HG03457 (cell line): Measurements from ENCODE around the gene PRKCB.

Experiments
- ATAC-seq: cut with Tn5 transposase; IDR thresholded peaks from one replicate; pipeline ENCODE4 v1.9.1; 2021; ENCODE audit warnings: moderate number of reproducible peaks; ENCODE audit not compliant: unreplicated experiment

The PRKCB gene

DNA sequence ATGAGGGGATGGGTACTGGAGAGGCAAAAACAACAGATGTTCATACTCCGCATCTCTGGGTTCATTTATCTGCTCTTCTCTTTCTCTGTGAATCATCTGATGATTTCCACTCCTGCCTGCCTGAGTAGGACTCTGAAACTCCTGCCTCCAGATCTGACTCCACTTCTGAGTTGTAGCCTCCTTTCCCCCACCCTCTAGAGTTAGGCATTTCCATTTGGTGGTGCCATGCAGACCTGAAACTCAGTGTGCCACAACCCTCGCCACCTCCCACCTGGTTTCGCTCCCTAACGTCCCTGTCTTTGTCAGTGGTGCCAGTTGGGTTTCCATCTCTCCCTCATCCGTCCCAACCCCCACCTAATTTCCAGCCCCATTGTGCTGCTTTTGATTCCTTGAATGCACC, 126.2 kb downstream of the PRKCB start:
- ATAC-seq: no peak

DNA sequence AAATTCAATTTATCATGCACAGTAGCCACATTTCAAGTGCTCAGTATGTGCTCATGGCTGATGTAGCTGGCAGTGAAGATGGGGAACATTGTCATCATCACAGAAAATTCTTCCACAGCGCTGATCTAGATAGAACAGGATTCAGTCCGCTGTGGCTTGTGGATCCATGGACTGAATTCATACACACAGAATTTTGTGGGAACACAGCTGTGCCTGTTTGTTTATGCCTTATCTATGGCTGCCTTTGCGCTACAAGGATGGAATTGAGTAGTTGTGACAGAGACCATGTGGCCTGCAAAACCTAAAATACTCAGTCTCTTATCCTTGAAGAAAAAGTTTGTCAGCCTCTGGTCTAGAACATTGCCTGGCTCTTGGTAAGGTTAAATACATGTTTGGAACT, 128.4 kb downstream of the PRKCB start:
- ATAC-seq: no peak

DNA sequence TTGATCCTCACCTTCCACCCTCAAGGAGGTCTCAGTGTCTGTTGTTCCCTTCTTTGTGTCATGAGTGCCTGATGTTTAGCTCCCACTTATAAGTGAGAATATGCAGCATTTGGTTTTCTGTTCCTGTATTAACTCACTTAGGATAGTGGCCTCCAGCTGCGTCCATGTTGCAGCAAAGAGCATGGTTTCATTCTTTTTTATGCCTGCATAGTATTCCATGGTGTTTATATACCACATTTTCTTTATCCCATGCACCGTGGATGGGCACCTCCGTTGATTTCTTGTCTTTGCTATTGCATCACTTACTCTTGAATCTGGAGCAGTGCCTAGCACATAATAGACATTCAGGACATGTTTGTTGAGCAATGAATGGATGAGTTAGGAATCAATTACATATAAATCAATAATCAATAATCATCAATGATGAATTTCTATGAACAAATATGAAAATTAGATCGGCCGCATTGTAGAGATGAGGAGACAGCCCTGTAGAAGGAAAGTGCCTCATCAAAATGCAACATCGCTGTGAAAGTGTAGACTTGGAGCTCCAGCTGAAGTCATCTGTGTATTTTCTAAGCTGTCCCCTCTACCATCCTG, 129.5 kb downstream of the PRKCB start:
- ATAC-seq: no peak

DNA sequence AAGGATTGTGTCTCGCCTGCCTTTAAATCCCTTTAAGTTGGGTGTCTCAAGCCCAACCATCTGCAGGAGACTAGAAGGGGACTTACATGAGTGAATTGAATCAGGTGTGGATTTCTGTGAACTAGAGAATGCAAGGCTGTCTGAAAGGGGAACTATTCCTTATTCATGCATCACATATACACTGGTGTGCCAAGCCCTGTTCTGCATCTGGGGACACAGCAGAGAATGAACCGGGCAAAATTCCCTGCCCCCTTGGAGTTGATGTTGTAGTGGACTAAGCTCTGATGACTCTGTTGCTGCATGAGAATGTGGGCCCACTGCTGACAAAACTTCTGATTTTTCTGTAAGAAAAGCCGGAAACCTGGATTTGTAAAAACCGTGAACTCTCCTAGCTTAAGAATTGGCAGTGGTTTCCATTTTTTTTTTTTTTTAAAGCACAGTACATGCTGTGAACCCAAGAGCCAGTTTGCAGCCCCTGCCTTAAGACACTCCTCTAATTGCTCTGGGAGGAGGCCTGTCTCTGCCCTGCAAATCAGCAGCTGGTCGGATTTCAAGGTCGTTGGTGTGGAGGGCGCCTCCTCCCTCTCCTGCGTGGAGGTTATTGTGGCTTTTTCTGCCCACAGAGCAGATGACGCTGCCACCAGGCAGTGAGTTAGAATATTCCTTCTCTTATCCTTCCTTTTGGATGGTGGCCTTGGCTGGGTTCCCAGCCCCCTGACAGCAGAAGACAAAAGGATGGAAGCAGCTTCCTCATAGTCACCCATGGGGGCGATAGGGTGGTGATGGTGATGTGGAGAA, 131.0 kb downstream of the PRKCB start:
- ATAC-seq: no peak

DNA sequence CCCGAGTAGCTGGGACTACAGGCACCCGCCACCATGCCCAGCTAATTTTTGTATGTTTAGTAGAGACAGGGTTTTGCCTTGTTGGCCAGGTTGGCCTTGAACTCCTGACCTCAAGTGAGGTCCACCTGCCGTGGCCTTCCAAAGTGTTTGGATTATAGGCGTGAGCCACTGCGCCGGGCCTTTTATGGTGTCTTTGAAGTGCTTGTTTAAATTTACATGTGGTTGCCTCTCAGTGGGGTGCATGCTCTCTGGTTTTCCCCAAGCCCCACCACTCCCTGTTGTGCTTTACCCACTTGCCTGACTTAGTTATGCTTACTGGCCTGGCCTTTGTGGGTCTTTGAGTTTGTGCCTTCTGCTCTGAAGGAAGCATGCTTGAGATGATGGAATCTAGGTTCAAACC, 132.0 kb downstream of the PRKCB start:
- ATAC-seq: no peak

DNA sequence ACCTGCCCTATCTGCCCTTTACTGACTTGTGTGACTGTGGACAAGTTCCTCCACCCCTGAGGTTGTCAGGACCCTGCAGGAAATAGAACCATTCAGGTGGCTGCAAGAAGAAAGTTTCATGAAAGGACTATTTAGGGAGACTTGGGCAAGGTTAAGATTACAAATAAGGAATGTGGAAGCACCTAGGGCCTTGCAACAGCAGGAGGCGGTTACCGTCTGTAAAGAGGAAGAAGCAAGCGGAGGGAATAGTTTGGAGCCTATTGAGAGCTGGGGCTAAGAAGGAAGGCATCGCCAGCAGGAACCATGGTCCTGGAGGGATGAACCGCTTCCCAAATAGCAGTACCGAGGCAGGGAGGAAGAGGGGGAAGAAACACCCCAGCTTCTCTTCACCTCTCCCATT, 132.4 kb downstream of the PRKCB start:
- no peak for ATAC-seq

DNA sequence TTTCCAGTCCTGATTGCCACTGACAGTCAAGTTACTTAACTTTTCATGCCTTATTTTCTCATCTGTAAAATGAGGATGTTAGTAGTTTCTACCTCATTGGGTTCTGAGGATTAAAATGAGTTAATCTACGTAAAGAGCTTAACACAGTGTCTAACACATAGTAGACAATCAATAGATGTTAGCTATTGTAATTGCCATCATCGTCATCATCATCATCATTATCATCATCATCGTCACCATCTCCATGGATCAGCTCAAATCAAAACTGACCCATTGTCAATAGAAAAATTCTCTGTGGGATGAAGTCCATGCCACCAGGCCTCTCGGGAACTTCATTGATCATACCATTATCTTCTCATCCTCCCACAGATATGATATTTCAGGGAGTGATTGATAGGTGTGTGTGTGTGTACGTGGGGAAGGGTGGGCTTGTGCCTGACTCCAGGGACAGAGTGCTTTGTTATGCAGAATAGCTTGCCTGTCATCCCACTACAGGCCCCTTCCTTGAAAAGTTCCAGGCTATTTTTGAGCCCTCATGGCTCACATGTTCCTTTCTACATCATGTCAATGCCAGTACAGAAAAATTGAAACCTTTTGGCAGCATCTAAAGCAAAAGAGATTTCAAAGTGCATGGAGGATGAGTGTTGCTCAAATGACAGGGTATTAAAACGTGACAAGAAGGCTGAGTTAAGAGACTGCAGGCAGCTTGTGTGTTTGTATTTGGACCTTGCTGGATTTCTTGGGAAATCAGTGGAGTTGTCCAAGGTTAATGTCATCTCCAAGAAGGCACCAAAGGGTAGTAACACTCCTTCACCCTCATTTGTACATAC, 133.9 kb downstream of the PRKCB start:
- no peak for ATAC-seq

DNA sequence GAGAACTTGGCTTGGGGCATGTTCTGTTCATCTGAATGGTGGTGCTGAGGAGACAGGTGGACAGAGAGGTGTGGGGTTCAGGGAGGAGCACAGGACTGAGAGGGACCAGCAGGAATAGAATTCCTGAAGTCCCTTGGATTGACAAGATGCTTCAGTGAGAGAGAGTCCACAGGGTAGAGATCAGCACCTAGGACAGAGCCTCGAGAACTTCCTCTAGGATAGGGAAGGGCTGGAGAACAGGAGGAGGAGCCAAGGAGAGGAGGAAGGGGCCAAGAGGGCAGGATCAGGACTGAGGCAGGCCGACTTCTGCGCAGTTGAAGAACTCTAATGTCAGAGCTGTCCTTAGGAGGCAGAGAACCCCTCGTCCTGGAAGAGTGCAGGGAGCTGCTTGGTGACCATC, 138.4 kb downstream of the PRKCB start:
- no peak for ATAC-seq

DNA sequence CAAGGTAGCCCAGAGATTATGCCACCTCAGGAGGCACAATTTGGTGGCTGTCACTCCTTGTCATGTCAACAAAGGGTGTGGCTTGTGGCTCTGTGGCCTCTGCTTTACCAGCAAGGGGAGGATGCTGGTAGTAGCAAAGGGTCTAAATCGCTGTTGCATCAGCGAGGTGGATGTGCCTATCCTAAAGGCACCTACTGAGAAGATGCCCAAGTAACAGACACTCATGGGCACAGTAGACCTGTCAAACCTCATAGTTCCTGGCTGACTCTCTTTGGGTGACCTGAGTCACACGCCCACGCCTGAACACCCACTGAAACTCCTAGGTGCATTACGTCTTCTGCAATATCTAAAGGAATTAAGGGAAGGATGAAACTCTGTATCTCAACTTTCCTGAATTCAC, 139.5 kb downstream of the PRKCB start:
- ATAC-seq: no peak

DNA sequence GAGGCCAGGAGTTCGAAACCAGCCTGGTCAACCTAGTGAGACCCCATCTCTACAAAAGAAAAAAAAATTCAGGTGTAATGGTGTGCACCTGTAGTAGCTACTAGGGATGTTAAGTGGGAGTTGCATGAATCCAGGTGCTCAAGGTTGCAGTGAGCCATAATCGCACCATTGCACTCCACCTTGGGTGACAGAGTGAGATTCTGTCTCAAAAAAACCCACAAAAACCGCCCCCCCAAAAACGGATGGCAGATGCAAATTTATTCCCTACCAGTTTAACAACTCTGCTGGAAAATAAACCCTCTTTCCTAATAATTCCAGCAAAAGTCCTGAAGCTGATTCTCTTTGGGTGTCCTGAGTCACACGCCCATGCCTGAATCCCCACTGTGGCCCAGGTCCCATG, 140.3 kb downstream of the PRKCB start:
- ATAC-seq: no peak

DNA sequence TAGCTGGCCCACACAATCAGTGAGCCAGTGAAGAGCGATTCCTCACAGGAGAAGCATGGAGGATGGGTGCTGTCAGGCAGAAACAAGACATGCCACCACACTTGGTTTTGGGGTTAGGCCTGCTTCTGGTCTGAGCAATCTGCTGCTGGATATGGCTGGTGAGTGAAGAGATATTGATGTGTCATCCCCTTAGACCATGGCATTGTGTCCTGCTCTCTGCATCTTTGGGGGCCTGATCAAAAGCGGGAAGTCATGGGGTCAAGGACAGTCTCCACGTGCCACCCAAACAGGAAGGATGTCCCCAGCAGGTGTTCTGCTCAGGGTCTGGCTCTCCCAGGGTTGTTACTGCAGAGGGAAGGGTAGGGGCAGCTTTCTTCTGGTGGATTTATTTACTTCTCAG, 140.7 kb downstream of the PRKCB start:
- no peak for ATAC-seq

DNA sequence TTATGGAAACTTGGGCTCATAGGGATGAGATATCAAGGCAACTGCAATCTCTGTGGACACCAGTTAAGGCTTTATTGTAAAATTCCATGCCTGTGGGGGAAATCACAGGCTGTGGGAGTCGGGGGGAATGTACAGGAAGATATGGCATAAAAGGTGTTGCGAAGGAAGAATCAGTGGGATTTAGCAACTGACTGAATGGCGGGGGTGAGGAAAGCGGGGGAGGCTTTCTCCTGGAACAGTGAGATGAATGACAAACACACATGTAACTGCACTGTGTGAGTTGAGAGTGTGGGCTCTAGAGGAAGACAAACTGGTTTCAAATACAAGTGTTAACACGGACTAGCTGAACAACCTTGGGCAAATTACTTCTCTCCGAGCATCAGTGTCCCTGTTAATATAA, 143.7 kb downstream of the PRKCB start:
- no peak for ATAC-seq

DNA sequence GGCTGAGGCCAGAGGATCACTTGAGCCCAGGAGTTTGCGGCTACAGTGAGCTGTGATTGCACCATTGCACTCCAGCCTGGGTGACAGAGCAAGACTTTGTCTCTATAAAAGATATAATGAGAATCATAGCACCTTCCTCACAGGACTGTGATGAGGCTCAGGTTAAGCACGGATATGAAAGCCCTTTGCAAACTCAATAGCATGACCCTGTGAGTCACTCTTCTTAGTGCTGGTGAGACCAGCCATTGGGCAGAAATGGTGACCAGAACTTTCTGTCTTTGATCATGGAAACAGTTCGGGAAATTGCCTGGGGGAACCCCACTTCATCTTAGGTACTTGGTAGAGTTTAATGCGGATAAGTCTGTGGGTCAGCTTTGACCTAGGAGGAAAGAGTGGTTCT, 144.2 kb downstream of the PRKCB start:
- no peak for ATAC-seq

DNA sequence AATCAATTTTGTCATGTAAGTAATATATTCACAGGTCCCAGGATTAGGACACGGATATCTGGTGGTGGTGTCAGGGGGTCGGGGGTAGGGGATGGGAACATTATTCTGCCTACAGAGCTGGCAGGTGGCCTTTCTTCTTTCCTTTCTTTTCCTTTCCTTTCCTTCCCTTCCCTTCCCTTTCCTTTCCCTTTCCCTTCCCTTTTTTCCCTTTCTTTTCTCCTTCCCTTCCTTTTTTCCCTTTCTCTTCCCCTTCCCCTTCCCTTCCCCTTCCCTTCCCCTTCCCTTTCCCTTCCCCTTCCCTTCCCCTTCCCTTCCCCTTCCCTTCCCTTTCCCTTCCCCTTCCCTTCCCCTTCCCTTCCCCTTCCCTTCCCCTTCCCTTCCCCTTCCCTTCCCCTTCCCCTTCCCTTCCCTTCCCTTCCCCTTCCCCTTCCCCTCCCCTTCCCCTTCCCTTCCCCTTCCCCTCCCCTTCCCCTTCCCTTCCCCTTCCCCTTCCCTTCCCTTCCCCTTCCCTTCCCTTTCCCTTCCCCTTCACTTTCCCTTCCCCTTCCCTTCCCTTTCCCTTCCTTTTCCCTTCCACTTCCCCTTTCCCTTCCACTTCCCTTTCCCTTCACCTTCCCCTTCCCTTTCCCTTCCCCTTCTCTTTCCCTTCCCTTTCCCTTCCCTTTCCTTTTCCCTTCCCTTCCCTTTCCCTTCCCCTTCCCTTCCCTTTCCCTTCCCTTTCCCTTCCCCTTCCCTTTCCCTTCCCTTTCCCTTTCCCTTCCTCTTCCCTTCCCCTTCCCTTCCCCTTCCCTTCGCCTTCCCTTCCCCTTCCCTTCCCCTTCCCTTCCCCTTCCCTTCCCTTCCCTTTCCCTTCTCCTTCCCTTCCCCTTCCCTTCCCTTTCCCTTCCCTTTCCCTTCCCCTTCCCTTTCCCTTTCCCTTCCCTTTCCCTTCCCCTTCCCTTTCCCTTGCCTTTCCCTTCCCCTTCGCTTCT, 145.9 kb downstream of the PRKCB start:
- no peak for ATAC-seq

DNA sequence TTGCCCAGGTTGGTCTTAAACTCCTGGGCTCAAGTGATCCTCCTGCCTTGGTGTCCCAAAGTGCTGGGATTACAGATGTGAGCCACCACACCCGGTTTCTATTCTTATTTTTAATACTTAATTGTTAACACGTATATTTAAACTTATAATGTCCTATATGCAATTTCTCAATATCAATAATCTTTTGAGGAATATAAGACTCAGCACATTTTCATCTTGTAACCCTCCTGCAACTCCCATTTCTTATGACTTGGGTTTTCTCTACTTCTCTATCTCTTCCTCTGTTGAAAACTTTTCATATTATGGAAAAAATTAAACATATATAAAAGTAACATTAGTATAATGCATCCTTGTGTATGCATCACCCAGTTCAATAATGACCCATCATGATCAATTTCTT, 150.7 kb downstream of the PRKCB start:
- ATAC-seq: no peak

DNA sequence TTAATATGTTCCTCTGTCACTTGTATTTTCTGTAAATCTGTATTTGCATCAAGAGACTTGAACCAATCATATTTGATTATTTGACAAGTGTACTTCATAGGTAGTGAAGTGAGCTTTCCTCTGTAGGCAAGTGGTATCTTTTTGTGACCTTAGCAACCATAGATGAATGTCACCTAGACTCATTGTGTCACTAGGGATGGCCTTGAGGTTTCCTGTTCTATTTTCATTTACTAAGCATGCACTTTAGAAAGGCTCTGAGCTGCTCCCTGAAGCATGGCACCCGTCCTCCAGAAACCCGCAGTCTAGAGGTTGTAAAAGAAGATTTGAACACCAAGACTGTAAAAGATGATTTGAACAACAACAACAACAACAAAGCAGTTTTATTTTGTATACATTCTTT, 151.7 kb downstream of the PRKCB start:
- no peak for ATAC-seq

DNA sequence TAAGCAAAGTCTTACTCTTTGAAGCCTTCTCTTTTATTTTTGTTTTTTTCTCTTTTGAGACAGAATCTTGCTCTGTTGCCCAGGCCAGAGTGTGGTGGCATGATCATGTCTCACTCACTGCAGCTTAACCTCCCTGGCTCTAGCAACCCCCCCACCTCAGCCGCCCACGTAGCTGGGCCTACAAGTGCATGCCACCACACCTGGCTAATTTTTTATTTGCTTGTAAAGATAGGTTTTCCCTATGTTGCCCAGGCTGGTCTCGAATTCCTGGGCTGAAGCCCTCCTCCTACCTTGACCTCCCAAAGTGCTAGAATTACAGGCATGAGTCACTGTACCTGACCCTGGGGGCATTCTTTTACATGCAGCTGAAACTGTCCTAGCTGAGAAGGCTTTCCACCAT, 154.7 kb downstream of the PRKCB start:
- no peak for ATAC-seq

DNA sequence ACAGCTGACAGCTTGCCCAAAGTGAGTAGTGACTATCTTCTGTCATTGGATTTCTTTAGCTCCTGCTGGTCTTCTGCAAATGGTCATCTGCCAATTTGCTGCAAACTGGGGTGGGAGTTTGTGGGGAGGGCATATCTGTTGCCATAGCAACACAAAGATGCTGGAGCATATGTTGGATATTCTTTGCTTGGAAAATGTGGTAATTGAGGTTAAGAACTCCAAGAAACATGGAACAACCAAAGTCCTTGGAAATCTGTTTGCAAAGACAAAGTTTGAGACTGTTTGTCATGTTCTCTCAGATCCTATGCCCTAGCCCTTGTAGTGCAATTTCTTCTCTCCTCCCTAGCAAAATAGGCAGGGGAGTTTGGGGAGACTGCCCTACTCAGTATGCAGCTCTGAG, 155.3 kb downstream of the PRKCB start:
- ATAC-seq: no peak

DNA sequence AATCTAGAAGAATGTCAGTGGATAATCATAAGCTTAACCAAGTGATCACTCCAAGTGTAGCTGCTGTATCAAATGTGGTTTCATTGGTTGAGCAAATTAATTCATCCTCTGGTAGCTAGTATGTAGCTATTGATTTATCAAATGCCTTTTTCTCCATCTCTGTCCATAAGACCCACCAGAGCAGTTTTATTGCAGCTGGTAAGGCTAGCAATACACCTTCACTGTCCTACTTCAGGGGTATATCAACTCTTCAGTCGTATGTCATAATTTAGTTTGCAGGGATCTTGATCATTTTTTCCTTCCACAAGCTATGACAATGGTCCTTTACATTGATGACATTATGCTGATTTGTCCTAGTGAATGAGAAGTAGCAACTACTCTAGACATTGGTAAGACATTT, 158.8 kb downstream of the PRKCB start:
- ATAC-seq: no peak

DNA sequence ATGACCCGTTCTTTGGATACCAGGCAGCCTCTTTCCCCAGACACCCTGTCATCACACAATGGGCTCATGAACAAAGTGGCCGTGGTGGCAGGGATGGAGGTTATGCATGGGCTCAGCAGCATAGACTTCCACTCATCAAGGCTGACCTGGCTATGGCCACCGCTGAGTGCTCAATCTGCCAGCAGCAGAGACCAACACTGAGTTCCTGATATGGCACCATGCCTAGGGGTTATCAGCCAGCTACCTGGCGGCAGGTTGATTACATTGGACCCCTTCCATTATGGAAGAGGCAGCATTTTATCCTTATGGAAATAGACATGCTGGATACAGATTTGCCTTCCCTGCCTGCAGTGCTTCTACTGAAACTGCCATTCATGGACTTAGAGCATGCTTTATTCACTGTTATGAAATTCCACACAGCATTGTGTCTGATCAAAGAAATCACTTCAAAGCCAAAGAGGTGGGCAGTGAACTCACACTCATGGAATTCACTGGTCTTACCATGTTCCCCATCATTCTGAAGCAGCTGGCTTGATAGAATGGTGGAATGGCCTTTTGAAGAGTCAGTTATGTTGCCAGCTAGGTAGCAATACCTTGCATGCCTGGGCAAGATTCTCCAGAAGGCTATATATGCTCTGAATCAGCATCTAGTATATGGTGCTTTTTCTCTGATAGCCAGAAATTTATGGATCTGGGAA, 160.6 kb downstream of the PRKCB start:
- no peak for ATAC-seq
